SHP77 treated with DMSO at 0.1 percent for 48 hours (cell line): Measurements from ENCODE around the gene METTL1.
"Not testable (repeated sequence)": the region's sequence is repeated elsewhere in the genome, so short reads cannot be mapped to it uniquely, and the experiment has no call there.

ENCODE experiments used
- DNase-seq: peaks from one replicate; lab custom pipeline; 2025; lab: John Stamatoyannopoulos, UW

The METTL1 gene

GRCh38 chr12:57796996-57797395 lies 25.1 kb upstream of the METTL1 start:
- no peak for DNase-seq

- DNase-seq, result no peak
These were observed 23.4 kb upstream of the METTL1 start for GRCh38 chr12:57795354-57795753.

GRCh38 chr12:57793920-57794319 lies 22.0 kb upstream of the METTL1 start:
- DNase-seq, result no peak

GRCh38 chr12:57783861-57784260 lies 12.0 kb upstream of the METTL1 start:
- no peak for DNase-seq

- no peak for DNase-seq
These were observed 11.5 kb upstream of the METTL1 start for GRCh38 chr12:57783466-57783801.

GRCh38 chr12:57782608-57783465 lies 10.9 kb upstream of the METTL1 start, which contains the start of gene TSFM:
Gene TSFM (plus strand): TSS chr12:57782787. CDS start chr12:57782802, 15 bp downstream.
- peak; percentile 83 for DNase-seq

- DNase-seq, result no peak
These were observed 10.3 kb upstream of the METTL1 start for GRCh38 chr12:57782243-57782607.

- DNase-seq, result no peak
These were observed 9.9 kb upstream of the METTL1 start for GRCh38 chr12:57781801-57782200.

- DNase-seq, result no peak
These were observed 9.3 kb upstream of the METTL1 start for GRCh38 chr12:57781244-57781643.

- DNase-seq, result no peak
These were observed 8.5 kb upstream of the METTL1 start for GRCh38 chr12:57780284-57780897.

GRCh38 chr12:57779736-57780135 lies 7.8 kb upstream of the METTL1 start:
- no peak for DNase-seq

GRCh38 chr12:57777911-57778310 lies 6.0 kb upstream of the METTL1 start:
- DNase-seq, result no peak

- DNase-seq, result no peak
These were observed 5.5 kb upstream of the METTL1 start for GRCh38 chr12:57777367-57777766.

- DNase-seq, result no peak
These were observed 4.3 kb upstream of the METTL1 start for GRCh38 chr12:57776247-57776587.

GRCh38 chr12:57775563-57776246 lies 3.8 kb upstream of the METTL1 start:
- DNase-seq, result no peak

- no peak for DNase-seq
These were observed 3.1 kb upstream of the METTL1 start for GRCh38 chr12:57775044-57775443.

GRCh38 chr12:57774634-57775033 lies 2.7 kb upstream of the METTL1 start:
- not testable (repeated sequence) for DNase-seq

GRCh38 chr12:57772429-57773322 lies 771 bp upstream of the METTL1 start, which contains the start of gene EEF1AKMT3:
Gene EEF1AKMT3 (plus strand): TSS chr12:57772614. CDS start chr12:57772725, 111 bp downstream.
- peak; percentile 58 for DNase-seq

- DNase-seq, result peak; percentile 84
These were observed 551 bp downstream of the METTL1 start for GRCh38 chr12:57771236-57771872.

- no peak for DNase-seq
These were observed 1.2 kb downstream of the METTL1 start for GRCh38 chr12:57770734-57771133.

GRCh38 chr12:57769594-57769993 lies 2.3 kb downstream of the METTL1 start:
- DNase-seq, result no peak
